ENCODE measurements around the gene SEC24B.

DNA sequence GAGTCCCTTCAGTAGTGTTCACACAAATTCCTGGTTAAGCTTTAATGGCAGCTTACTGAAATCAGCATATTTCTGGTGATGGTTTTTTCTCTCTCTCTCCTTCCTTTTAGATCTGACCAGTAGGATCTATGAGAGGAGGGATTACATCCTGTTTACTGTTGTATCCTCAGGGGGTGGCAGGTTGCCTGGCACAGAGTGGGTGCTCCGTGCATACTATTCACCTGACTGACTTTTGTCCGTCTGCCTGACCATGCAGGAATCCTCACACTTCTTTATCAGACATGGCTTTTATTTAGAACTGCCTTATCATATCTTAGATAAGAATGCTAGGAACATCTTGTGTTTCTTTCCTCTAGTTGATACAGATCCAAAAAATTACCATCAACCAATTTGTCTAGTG lies 156.0 kb downstream of the SEC24B start:
- TF ChIP-seq, protein P1, sequence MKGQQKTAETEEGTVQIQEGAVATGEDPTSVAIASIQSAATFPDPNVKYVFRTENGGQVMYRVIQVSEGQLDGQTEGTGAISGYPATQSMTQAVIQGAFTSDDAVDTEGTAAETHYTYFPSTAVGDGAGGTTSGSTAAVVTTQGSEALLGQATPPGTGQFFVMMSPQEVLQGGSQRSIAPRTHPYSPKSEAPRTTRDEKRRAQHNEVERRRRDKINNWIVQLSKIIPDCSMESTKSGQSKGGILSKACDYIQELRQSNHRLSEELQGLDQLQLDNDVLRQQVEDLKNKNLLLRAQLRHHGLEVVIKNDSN (IDR thresholded peaks at IDR 0.05) = no peak
- no peak for TF ChIP-seq RAD21 (IDR thresholded peaks at IDR 0.05; ENCODE audit: low read depth)
- TF ChIP-seq EP300 (IDR thresholded peaks at IDR 0.05; ENCODE audit: borderline replicate concordance) = no peak
- no peak for TF ChIP-seq MAX (IDR thresholded peaks at IDR 0.05)
- no peak for TF ChIP-seq YY1 (IDR thresholded peaks at IDR 0.05; ENCODE audit: low read depth)
- TF ChIP-seq TEAD4 (IDR thresholded peaks at IDR 0.05) = no peak
- no peak for TF ChIP-seq FOXM1 (IDR thresholded peaks at IDR 0.05; ENCODE audit: borderline replicate concordance, low read depth)
- no peak for TF ChIP-seq REST (IDR thresholded peaks at IDR 0.05; ENCODE audit: low read depth)
- no peak for TF ChIP-seq ZBTB7A (IDR thresholded peaks at IDR 0.05; ENCODE audit: low read depth)
- no peak for TF ChIP-seq CEBPB (IDR thresholded peaks at IDR 0.05)
- TF ChIP-seq EGR1 (IDR thresholded peaks at IDR 0.05) = no peak
- no peak for TF ChIP-seq CREB1 (IDR thresholded peaks at IDR 0.05; ENCODE audit: low read depth)
- no peak for TF ChIP-seq TCF12 (IDR thresholded peaks at IDR 0.05; ENCODE audit: low read depth)
- TF ChIP-seq TAF1 (IDR thresholded peaks at IDR 0.05; ENCODE audit: low read depth) = no peak

Data from Ishikawa (cell line).